Muscle layer of colon (tissue), 2 donors: ENCODE results near the gene ABCB11.

Source experiments
- H3K27ac ChIP-seq: one replicate; pipeline ENCODE4 v1.7.0; 2013; ENCODE audit warnings: low read depth, mild to moderate bottlenecking, low read length, moderate library complexity
- H3K27me3 ChIP-seq, 2 donors: one replicate each; pipeline ENCODE4 v1.7.0; 2013; ENCODE audit warnings: low read length in 2 of 2, mild to moderate bottlenecking in 2 of 2; ENCODE audit not compliant: insufficient read depth in 2 of 2, control insufficient read depth in 1 of 2
- H3K36me3 ChIP-seq: one replicate; pipeline ENCODE4 v1.7.0; 2013; ENCODE audit warnings: mild to moderate bottlenecking, low read length; ENCODE audit not compliant: insufficient read depth
- H3K4me1 ChIP-seq: one replicate; pipeline ENCODE4 v1.7.0; 2013; ENCODE audit warnings: mild to moderate bottlenecking, low read length; ENCODE audit not compliant: insufficient read depth
- H3K4me3 ChIP-seq, 2 donors: one replicate each; pipeline ENCODE4 v1.7.0; 2013; ENCODE audit warnings: low read length in 2 of 2, low read depth in 1 of 2, mild to moderate bottlenecking in 1 of 2, moderate library complexity in 1 of 2
- H3K9ac ChIP-seq: one replicate; pipeline ENCODE4 v1.7.0; 2013; ENCODE audit warnings: low read length
- H3K9me3 ChIP-seq: one replicate; pipeline ENCODE4 v1.7.0; 2013; ENCODE audit warnings: mild to moderate bottlenecking, low read length
- donor health status: abdominal sarcoma.
- donor health status: Adenocarcinoma of cecum.

Gene ABCB11

GRCh38 chr2:169038338-169038757 is 7.2 kb upstream of the ABCB11 start:
- Histone ChIP-seq H3K9ac (no peak overlapping the region), H3K27me3 (no peaks in the 10 kb centered on the region), H3K9me3 (no peaks in the 10 kb centered on the region), H3K36me3 (no peaks in the 10 kb centered on the region), H3K4me1 (no peaks in the 10 kb centered on the region), H3K4me3 (no peak overlapping the region), H3K27ac (no peak overlapping the region)

GRCh38 chr2:169036736-169037440 is 5.8 kb upstream of the ABCB11 start:
- Histone ChIP-seq H3K9me3 (no peaks in the 10 kb centered on the region), H3K4me3 (no peak overlapping the region), H3K36me3 (no peaks in the 10 kb centered on the region), H3K27me3 (no peaks in the 10 kb centered on the region), H3K27ac (no peak overlapping the region), H3K9ac (no peak overlapping the region), H3K4me1 (no peaks in the 10 kb centered on the region)

GRCh38 chr2:169035887-169036286 is 4.8 kb upstream of the ABCB11 start:
- no peak overlapping the region for H3K4me3 ChIP-seq
- no peak overlapping the region for H3K27ac ChIP-seq
- H3K4me1 ChIP-seq, result no peaks in the 10 kb centered on the region
- H3K9me3 ChIP-seq, result no peaks in the 10 kb centered on the region
- no peaks in the 10 kb centered on the region for H3K36me3 ChIP-seq
- no peak overlapping the region for H3K9ac ChIP-seq
- H3K27me3 ChIP-seq, result no peaks in the 10 kb centered on the region

- Histone ChIP-seq H3K27ac (no peak overlapping the region), H3K9me3 (no peaks in the 10 kb centered on the region), H3K9ac (no peak overlapping the region)
Measured at GRCh38 chr2:169034984-169035544, 3.9 kb upstream of the ABCB11 start.

GRCh38 chr2:169034256-169034655 is 3.1 kb upstream of the ABCB11 start:
- Histone ChIP-seq H3K27ac (no peak overlapping the region), H3K9ac (no peak overlapping the region), H3K27me3 (no peaks in the 10 kb centered on the region), H3K36me3 (no peaks in the 10 kb centered on the region), H3K4me3 (no peak overlapping the region), H3K9me3 (no peaks in the 10 kb centered on the region), H3K4me1 (no peaks in the 10 kb centered on the region)

More at GRCh38 chr2:169034984-169035544, 3.9 kb upstream of the ABCB11 start:
- Histone ChIP-seq H3K27me3 (no peaks in the 10 kb centered on the region), H3K36me3 (no peaks in the 10 kb centered on the region), H3K4me3 (no peak overlapping the region), H3K4me1 (no peaks in the 10 kb centered on the region)

GRCh38 chr2:169029341-169029740 is 1.8 kb downstream of the ABCB11 start:
- Histone ChIP-seq H3K9ac (no peak overlapping the region), H3K4me1 (no peaks in the 10 kb centered on the region), H3K4me3 (no peak overlapping the region), H3K9me3 (no peaks in the 10 kb centered on the region), H3K27me3 (no peaks in the 10 kb centered on the region), H3K36me3 (no peaks in the 10 kb centered on the region), H3K27ac (no peak overlapping the region)

GRCh38 chr2:169027234-169027633 is 3.9 kb downstream of the ABCB11 start:
- Histone ChIP-seq H3K9ac (no peak overlapping the region), H3K27me3 (no peaks in the 10 kb centered on the region), H3K4me1 (no peaks in the 10 kb centered on the region), H3K4me3 (no peak overlapping the region), H3K27ac (no peak overlapping the region), H3K9me3 (no peaks in the 10 kb centered on the region), H3K36me3 (no peaks in the 10 kb centered on the region)

GRCh38 chr2:169026056-169026455 is 5.1 kb downstream of the ABCB11 start:
- H3K9ac ChIP-seq, result no peak overlapping the region
- no peak overlapping the region for H3K27ac ChIP-seq
- no peaks in the 10 kb centered on the region for H3K4me1 ChIP-seq
- no peaks in the 10 kb centered on the region for H3K9me3 ChIP-seq
- no peaks in the 10 kb centered on the region for H3K36me3 ChIP-seq
- H3K4me3 ChIP-seq, result no peak overlapping the region
- no peaks in the 10 kb centered on the region for H3K27me3 ChIP-seq

GRCh38 chr2:169023161-169023560 is 8.0 kb downstream of the ABCB11 start:
- no peaks in the 10 kb centered on the region for H3K9me3 ChIP-seq
- no peak overlapping the region for H3K9ac ChIP-seq
- no peak overlapping the region for H3K27ac ChIP-seq
- H3K4me1 ChIP-seq, result no peaks in the 10 kb centered on the region
- no peak overlapping the region for H3K4me3 ChIP-seq
- H3K36me3 ChIP-seq, result no peaks in the 10 kb centered on the region
- no peaks in the 10 kb centered on the region for H3K27me3 ChIP-seq

GRCh38 chr2:169018390-169018789 is 12.7 kb downstream of the ABCB11 start:
- H3K4me3 ChIP-seq, result no peak overlapping the region
- no peaks in the 10 kb centered on the region for H3K36me3 ChIP-seq
- no peaks in the 10 kb centered on the region for H3K27me3 ChIP-seq
- no peaks in the 10 kb centered on the region for H3K9me3 ChIP-seq
- no peak overlapping the region for H3K27ac ChIP-seq
- no peak overlapping the region for H3K9ac ChIP-seq
- no peaks in the 10 kb centered on the region for H3K4me1 ChIP-seq

- Histone ChIP-seq H3K27ac (no peak overlapping the region), H3K27me3 (no peaks in the 10 kb centered on the region), H3K4me3 (no peak overlapping the region), H3K36me3 (no peaks in the 10 kb centered on the region), H3K4me1 (no peaks in the 10 kb centered on the region), H3K9ac (no peak overlapping the region), H3K9me3 (no peaks in the 10 kb centered on the region)
Measured at GRCh38 chr2:169015943-169016342, 15.2 kb downstream of the ABCB11 start.

- no peaks in the 10 kb centered on the region for H3K27me3 ChIP-seq
- no peaks in the 10 kb centered on the region for H3K4me1 ChIP-seq
- no peak overlapping the region for H3K27ac ChIP-seq
Measured at GRCh38 chr2:169014780-169015179, 16.3 kb downstream of the ABCB11 start.

More at GRCh38 chr2:169014780-169015179, 16.3 kb downstream of the ABCB11 start:
- no peaks in the 10 kb centered on the region for H3K9me3 ChIP-seq
- no peak overlapping the region for H3K4me3 ChIP-seq
- no peaks in the 10 kb centered on the region for H3K36me3 ChIP-seq
- no peak overlapping the region for H3K9ac ChIP-seq
